Liver (tissue), 2 donors: ENCODE measurements around the gene FAM184A.

Experiments
- TF ChIP-seq, protein P1 (sequence below): fragments of 150-350 bp; IDR thresholded peaks from 2 replicates; pipeline ENCODE4 v1.5.1; 2017; ENCODE audit warnings: improper control_type of control experiment, low read depth, low read length; ENCODE audit not compliant: missing input control
- TF ChIP-seq, protein P2 (sequence below): IDR thresholded peaks from 2 replicates; pipeline ENCODE4 v1.6.1; 2016; ENCODE audit warnings: antibody characterized with exemption
- donor health status: healthy.

DNA sequence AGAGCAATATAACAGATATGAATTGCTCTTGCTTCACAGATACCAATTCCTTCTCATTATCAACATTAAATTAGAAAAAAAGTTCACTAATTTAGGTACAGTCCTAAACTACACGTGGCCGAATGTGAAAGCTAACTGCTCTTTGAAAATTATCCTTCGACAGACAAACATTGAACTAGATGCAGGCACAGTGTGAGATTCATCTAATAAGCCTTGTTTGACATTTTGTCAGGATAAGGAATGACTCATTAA, 1.1 kb downstream of the FAM184A start:
- TF ChIP-seq, protein P1, sequence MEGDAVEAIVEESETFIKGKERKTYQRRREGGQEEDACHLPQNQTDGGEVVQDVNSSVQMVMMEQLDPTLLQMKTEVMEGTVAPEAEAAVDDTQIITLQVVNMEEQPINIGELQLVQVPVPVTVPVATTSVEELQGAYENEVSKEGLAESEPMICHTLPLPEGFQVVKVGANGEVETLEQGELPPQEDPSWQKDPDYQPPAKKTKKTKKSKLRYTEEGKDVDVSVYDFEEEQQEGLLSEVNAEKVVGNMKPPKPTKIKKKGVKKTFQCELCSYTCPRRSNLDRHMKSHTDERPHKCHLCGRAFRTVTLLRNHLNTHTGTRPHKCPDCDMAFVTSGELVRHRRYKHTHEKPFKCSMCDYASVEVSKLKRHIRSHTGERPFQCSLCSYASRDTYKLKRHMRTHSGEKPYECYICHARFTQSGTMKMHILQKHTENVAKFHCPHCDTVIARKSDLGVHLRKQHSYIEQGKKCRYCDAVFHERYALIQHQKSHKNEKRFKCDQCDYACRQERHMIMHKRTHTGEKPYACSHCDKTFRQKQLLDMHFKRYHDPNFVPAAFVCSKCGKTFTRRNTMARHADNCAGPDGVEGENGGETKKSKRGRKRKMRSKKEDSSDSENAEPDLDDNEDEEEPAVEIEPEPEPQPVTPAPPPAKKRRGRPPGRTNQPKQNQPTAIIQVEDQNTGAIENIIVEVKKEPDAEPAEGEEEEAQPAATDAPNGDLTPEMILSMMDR: no peak
- TF ChIP-seq, protein P2, sequence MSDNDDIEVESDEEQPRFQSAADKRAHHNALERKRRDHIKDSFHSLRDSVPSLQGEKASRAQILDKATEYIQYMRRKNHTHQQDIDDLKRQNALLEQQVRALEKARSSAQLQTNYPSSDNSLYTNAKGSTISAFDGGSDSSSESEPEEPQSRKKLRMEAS: no peak
